ENCODE results near the gene POC1B.

The POC1B gene

GRCh38 chr12:89389755-89390661 is 135.8 kb downstream of the POC1B start:
- DNase-seq (ENCODE audit: low read depth) = no peak

GRCh38 chr12:89386138-89386537 is 139.7 kb downstream of the POC1B start:
- no peak for DNase-seq (ENCODE audit: low read depth)

GRCh38 chr12:89384807-89385206 is 141.0 kb downstream of the POC1B start:
- no peak for DNase-seq (ENCODE audit: low read depth)

- DNase-seq (ENCODE audit: low read depth) = peak; percentile 70
Measured at GRCh38 chr12:89384050-89384758, 141.6 kb downstream of the POC1B start.

GRCh38 chr12:89383235-89384049 is 142.4 kb downstream of the POC1B start:
- no peak for DNase-seq (ENCODE audit: low read depth)

- no peak for DNase-seq (ENCODE audit: low read depth)
Measured at GRCh38 chr12:89382328-89382727, 143.5 kb downstream of the POC1B start.

GRCh38 chr12:89379839-89380467 is 145.9 kb downstream of the POC1B start:
- no peak for DNase-seq (ENCODE audit: low read depth)

- no peak for DNase-seq (ENCODE audit: low read depth)
Measured at GRCh38 chr12:89379148-89379838, 146.6 kb downstream of the POC1B start.

GRCh38 chr12:89376844-89377243 is 149.0 kb downstream of the POC1B start:
- DNase-seq (ENCODE audit: low read depth) = no peak

GRCh38 chr12:89376202-89376529 is 149.7 kb downstream of the POC1B start:
- no peak for DNase-seq (ENCODE audit: low read depth)

GRCh38 chr12:89373763-89374572 is 151.9 kb downstream of the POC1B start:
- peak; percentile 87 for DNase-seq (ENCODE audit: low read depth)

- DNase-seq (ENCODE audit: low read depth) = no peak
Measured at GRCh38 chr12:89372584-89373370, 153.1 kb downstream of the POC1B start.

GRCh38 chr12:89370850-89371249 is 155.0 kb downstream of the POC1B start:
- peak; percentile 85 for DNase-seq (ENCODE audit: low read depth)

GRCh38 chr12:89370421-89370831 is 155.4 kb downstream of the POC1B start:
- no peak for DNase-seq (ENCODE audit: low read depth)

Measured in ELR (cell line).